D721Med (cell line): Measurements from ENCODE around the gene PPP2R5C.
A peak's percentile ranks its signal among the peaks of the same experiment; 100 is the strongest.

ENCODE experiments used
- DNase-seq: peaks from one replicate; pipeline ENCODE4 v3.0.0; 2011; ENCODE audit warnings: low spot score; ENCODE audit not compliant: insufficient read length
- FAIRE-seq: peaks from 2 replicates; lab custom pipeline; 2011; peaks lifted over from hg19 to GRCh38; lab: Jason Lieb, UNC
- TF ChIP-seq, protein P1 (sequence below): IDR thresholded peaks from 2 replicates; pipeline ENCODE4 v1.5.1; 2012; ENCODE audit warnings: mild to moderate bottlenecking, control low read depth; ENCODE audit not compliant: insufficient read depth; ENCODE audit errors: missing control alignments

PPP2R5C gene

DNA sequence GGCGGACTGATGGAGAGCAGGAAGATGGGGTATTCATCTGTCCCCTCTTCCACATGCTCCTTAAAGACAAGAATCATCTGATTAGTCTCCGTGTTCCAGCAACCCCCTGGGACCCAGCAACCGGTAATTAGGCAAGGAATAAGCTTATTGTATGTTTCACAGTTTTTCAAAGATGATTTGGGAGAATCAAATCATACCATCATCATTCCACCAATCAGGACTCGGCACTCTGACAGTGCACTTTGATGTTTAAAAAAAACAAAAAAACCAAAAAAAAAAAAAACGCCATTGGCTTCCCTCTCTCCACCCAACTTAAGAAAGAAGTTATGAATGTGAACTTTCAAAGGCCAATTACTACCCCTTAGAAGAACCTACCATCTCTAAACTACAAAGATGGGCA is 201.5 kb downstream of the PPP2R5C start:
- TF ChIP-seq, protein P1, sequence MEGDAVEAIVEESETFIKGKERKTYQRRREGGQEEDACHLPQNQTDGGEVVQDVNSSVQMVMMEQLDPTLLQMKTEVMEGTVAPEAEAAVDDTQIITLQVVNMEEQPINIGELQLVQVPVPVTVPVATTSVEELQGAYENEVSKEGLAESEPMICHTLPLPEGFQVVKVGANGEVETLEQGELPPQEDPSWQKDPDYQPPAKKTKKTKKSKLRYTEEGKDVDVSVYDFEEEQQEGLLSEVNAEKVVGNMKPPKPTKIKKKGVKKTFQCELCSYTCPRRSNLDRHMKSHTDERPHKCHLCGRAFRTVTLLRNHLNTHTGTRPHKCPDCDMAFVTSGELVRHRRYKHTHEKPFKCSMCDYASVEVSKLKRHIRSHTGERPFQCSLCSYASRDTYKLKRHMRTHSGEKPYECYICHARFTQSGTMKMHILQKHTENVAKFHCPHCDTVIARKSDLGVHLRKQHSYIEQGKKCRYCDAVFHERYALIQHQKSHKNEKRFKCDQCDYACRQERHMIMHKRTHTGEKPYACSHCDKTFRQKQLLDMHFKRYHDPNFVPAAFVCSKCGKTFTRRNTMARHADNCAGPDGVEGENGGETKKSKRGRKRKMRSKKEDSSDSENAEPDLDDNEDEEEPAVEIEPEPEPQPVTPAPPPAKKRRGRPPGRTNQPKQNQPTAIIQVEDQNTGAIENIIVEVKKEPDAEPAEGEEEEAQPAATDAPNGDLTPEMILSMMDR: no peak
- FAIRE-seq: no peak
- DNase-seq: no peak

DNA sequence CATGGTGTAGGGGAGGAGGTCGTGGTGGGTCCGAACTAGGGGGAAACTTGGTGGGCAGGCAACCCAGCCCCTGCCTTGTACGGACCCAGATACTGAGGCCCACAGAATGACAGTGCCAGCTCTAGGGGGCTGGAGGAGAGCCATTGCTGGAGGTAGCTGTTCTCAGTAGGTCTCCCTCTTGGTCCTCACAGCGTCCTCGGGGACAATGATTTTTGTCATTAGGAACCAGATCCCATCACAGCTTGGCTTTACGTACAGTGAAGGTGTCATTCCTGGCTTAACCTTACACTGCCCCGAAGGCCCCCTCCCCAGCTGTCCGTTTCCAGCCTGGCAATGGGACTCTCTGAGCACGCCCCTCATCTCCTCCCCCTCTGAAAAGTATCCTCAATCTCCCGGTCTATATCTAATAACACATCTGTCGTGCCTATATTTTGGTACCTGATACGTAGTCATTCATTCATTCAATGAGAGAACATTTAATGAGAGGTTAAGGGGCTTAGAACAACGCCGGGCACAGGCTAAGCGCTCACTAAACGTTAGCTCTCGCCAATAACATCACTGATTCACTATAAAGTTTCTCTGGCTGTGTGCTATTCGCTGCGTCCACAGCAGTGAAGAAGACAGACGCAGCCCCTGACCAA is 202.3 kb downstream of the PPP2R5C start:
- FAIRE-seq (no peak), DNase-seq (no peak)
- TF ChIP-seq, protein P1: no peak

DNA sequence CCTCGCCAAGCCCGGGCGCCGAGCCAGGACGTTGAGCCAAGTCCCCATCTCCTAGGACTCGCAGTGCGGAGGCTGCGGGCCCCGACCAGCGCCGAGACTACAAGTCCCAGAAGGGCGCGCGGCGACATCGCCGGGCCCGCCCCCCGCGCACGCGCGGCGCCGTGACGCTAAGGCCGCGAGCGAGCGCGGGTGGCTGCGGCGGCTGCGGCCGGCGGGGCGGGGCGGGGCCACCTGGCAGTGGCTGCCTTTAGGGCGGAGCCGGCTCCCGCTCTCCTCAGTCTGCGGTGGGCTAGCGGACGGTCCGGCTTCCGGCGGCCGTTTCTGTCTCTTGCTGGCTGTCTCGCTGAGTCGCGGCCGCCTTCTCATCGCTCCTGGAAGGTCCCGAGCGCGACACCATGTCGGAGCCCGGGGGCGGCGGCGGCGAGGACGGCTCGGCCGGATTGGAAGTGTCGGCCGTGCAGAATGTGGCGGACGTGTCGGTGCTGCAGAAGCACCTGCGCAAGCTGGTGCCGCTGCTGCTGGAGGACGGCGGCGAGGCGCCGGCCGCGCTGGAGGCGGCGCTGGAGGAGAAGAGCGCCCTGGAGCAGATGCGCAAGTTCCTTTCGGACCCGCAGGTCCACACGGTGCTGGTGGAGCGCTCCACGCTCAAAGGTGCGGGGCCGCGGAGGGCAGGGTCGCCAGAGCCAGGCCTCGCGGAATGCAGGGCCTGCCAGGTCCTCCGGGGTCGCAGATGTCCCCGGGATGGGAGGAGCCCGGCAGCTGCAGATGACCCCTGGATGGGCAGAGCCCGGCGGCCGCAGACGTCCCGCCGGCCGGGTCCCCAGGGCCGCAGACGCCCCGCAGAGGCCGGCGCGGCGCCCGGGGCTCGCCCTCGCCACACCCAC is 203.0 kb downstream of the PPP2R5C start, which contains the start of gene DYNC1H1:
Gene DYNC1H1, plus strand, starts transcription at position 277 of the 884 bp plus-strand sequence. Its CDS starts 119 bp downstream, at position 396.
- DNase-seq (peak; percentile 70), FAIRE-seq (no peak)

DNA sequence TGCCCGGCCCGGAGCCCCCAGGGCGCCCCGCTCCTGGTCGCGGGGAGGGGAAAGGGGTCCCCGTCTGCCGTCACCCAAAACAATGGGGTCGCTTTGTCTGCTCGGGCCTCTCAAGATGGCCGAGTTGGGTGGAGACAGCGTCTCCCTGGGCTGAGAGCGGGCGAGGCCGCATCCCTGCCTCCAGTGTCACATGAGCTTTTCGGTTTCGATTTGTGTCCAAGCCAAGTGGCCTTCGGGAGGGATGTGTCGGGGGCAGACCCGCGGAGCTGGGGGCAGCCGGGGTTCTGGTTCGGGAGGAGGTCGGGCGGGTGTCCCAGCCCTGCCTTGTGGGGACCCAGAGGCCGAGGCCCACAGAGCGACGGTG is 203.7 kb downstream of the PPP2R5C start:
- TF ChIP-seq, protein P1: no peak
- no peak for DNase-seq
- FAIRE-seq: no peak

More for the DNA sequence above, 203.0 kb downstream of the PPP2R5C start, which contains the start of gene DYNC1H1:
- TF ChIP-seq, protein P1: no peak

DNA sequence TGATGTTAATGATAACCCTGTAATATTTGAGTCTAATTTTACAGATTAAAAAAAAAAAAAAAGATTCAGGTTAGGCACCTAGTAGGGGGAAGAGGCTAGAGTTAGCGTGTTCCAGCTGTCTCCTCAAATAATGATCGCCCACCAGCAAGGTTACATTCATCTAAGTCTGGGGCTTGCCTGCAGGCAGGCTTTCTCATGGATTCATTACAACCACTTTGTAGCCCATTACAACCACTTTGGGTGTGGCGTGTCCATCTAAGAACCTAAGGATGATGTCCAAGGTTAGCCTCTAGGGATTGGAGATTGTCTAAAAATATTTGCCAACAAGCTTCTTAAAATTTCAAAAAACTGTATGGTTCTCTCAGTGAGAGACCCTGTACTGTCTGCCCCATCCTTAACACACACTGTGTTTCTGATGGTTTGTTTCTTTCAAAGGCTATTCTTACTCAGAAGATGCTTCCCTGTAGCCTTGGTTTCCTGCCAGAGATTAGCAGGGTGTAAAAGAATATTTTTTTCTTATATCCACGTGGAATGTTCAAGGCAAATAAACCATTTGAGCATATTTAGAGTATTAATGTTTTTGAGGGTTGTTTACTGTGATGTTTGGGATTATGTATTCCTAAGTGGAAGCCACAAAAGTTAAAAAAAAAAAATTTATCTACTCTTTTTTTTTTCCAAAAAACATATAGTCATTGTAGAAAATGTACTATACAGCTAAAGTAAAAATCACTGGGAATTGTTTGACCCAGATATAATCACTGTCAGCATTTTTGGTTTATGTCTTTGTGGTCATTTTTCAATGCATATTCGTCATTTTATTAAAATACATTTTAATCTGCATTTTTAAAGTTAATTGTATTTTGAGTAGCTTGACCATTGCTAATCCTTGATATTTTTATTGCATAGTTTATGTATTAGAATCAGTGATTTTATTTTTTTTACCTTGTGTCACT is 204.5 kb downstream of the PPP2R5C start:
- DNase-seq (no peak), FAIRE-seq (no peak)
- TF ChIP-seq, protein P1: no peak

DNA sequence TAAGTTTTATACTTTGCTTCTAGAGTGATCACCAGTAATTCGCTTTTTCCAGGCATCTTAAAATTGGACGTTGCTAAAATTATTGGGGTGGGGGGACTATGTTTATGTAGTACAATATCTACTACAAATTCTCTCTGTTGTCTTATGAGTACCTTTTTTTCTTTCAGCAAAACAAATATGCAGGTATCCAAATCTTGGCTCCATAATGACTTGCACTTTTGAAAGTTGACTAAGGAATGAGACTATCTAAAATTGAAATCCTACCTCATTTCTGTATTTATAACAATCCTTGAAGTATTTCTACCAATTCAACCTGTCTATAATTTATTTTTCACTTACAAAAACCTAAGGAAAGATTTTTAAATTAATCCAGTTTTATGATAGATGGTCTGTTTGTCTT is 205.2 kb downstream of the PPP2R5C start:
- FAIRE-seq (no peak), DNase-seq (no peak)

More for the DNA sequence above, 205.2 kb downstream of the PPP2R5C start:
- TF ChIP-seq, protein P1: no peak
